Lower leg skin (tissue), 3 donors: ENCODE measurements around the gene STPG1.

Experiments
- POLR2A ChIP-seq, 2 donors: fragments of 450-650 bp; IDR thresholded peaks; one replicate each; pipeline ENCODE4 v1.6.1; 2016 to 2017; ENCODE audit warnings: antibody characterized with exemption in 2 of 2, mild to moderate bottlenecking in 1 of 2, moderate library complexity in 1 of 2
- TF ChIP-seq, protein P1 (sequence below), 3 donors: fragments of 450-650 bp; IDR thresholded peaks; one replicate each; pipeline ENCODE4 v1.5.1; 2016; ENCODE audit warnings: antibody characterized with exemption in 3 of 3, mild to moderate bottlenecking in 3 of 3, moderate library complexity in 2 of 3

DNA sequence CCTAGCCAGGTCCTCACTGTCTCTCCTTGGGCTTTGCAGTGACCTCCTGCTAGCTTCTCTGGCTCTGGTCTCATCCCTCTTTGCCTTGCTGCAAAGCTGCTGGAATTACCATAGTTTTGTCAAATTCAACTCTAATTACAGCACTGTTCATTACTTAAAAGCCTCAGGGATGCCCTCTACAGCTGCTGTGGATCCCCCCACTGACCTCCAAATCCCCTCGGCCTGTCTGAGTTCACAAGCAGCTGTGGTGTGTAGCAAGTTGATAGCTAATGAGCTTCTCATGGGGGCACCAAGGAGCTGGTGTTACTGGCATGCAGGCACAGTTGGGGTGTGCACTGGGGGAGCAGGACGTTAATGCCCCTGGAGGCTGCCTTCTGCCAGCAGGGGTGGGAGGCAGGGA is 26.9 kb upstream of the STPG1 start:
- TF ChIP-seq, protein P1, sequence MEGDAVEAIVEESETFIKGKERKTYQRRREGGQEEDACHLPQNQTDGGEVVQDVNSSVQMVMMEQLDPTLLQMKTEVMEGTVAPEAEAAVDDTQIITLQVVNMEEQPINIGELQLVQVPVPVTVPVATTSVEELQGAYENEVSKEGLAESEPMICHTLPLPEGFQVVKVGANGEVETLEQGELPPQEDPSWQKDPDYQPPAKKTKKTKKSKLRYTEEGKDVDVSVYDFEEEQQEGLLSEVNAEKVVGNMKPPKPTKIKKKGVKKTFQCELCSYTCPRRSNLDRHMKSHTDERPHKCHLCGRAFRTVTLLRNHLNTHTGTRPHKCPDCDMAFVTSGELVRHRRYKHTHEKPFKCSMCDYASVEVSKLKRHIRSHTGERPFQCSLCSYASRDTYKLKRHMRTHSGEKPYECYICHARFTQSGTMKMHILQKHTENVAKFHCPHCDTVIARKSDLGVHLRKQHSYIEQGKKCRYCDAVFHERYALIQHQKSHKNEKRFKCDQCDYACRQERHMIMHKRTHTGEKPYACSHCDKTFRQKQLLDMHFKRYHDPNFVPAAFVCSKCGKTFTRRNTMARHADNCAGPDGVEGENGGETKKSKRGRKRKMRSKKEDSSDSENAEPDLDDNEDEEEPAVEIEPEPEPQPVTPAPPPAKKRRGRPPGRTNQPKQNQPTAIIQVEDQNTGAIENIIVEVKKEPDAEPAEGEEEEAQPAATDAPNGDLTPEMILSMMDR (IDR thresholded peaks at IDR 0.05) = no peak
- TF ChIP-seq POLR2A (IDR thresholded peaks at IDR 0.05) = no peak
